GM18507 (cell line): ENCODE data around the gene AGAP1.

ENCODE experiments used
- DNase-seq: peaks from one replicate; pipeline ENCODE4 v3.0.0; 2011; ENCODE audit warnings: low read depth; ENCODE audit not compliant: insufficient read length; ENCODE audit errors: extremely low spot score
- FAIRE-seq: peaks from 2 replicates; lab custom pipeline; 2011; peaks lifted over from hg19 to GRCh38; lab: Jason Lieb, UNC

AGAP1 gene

DNA sequence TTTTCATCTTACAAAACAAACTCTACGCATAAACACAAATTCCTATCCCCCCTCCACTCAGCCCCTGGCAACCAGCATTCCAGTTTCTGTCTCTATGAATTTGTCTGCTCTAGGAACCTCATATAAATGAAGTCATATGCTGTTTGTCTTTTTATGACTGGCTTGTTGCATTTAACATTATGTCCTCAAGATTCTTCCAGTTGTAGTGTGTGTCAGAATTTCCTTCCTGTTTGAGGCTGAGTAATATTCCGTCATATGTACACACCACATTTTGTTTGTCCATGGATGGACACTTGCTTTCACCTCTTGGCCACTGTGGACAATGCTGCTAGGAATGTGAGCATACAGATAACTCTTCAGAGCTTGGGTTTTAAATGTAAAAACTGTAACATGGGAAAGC lies 402.2 kb downstream of the AGAP1 start:
- DNase-seq (no peak), FAIRE-seq (no peak)

DNA sequence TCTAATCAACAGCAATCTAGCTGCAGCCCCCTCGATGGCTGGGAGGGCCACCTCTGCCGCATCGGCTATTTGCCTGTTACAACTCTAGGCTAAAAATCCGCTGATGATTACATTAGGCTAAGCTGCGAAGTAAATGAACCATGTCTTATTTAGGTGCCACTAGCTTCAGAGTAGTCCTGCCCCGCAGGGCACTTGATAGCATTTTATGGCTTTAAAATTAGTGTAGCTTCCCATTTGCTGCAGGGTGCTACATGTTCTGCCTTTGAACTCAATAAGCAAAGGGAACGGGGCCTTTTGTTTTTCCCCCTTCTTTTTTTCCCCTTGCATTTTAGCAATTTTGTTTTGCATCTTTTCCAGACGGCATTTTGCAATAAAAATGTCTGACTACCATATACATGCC lies 404.1 kb downstream of the AGAP1 start:
- no peak for FAIRE-seq
- DNase-seq = no peak

DNA sequence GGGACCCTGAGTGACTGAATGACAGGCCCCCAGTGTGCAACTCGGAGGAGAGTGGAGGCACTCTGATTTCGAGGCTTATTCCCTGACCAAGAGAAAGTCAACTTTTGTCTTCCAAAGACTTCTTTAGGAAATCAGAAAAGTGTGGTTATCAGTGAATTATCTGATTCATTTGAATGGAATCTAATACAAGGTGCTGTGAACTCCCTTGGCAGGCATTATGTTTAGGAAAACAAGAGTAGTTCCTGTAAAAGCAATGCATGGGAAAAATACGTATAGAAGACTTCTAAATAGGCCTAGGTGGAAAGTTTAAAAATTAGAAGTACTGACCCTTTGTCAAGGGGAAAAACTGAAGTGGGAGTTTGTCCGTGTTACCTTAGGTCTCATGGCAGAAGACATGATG lies 404.9 kb downstream of the AGAP1 start:
- FAIRE-seq (no peak), DNase-seq (no peak)

DNA sequence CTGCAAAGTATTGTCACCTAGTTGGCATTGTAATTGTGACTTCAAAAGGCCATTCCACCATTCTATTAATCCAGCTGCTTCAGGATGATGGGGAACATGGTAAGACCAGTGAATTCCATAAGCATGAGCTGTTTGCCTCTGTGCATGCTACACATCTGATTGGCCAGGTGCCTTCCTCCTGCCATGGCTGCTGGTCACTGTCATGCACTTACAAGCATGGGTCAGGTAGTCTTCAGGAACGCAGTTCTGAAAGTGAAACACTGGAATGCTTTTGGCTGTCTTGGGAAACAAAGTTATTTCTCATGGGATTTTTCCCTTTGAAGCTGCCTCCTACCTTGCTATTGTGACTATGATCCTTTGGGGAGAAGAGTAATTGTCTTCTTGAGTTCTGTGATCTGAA lies 406.8 kb downstream of the AGAP1 start:
- FAIRE-seq (no peak), DNase-seq (no peak)

DNA sequence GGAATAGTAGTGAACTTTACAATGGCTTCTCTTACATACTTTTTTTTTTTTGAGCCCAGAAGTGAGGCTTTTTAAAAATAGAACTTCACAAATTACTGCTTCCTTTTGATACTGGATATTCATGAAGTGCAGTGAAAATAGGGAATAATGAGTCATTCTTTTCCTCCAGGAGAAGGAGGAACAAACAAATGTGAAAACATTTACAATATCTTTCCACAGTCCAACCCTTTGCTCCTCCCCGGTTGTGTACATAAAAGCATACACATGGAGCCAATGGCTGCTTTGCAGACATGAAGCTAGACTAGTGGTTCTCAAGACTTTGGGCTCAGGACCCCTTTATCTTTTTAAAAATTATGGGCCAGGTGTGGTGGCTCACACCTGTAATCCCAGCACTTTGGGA lies 407.4 kb downstream of the AGAP1 start:
- DNase-seq = no peak
- FAIRE-seq = no peak

DNA sequence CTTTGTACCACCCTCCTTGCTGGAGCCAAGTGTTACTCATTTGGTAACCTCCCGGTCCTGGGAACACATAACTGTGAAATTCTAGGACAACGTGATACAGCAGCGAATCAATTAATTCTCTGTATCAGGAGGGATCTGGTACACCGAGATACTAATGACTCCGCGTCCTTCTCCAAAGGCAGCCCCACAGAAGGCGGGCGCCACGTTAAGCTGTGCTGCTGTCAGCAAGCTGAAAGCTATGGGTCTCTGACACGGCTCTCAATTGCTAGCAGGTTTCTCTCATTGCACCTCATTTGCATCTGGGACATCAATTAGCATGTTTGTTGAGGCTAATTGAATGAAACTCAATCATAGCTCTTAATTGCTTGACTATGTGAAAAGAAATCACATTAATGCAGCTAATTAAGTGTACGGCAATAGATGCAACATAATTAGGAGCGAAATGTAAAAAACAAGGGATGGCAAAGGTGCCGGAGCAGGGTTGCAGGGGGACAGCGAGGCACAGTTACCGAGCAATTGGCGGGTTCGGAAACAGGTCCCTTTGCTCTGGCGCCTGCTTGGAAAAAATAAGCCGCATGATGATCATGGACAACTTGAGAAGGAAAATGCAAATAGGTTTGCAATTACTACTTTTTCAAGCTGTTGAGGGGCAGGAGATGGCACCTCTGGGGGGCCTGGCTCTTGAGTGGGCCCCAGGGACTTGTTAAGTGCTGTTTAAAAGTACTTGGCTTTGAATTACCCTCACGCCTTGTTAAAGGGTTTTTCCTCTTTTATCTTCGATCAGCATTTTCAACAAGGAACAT lies 410.1 kb downstream of the AGAP1 start:
- DNase-seq (no peak), FAIRE-seq (no peak)

DNA sequence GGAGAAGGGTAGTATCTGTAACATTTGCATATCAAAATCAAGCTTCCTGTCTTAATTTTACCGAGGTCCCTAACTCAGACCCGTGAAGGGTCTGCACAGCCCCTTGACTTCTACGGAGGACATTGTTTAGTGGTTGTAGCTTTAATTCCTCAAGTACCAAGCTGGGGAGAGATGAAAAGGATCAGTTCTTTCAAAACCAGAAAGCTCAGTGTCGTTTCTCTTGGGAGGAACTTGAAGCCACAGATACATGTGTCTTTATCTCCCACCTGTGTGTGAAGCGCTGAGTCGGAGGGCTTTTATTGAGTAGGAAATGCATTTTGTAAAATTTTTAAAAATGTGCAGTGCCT lies 410.7 kb downstream of the AGAP1 start:
- FAIRE-seq (no peak), DNase-seq (no peak)

DNA sequence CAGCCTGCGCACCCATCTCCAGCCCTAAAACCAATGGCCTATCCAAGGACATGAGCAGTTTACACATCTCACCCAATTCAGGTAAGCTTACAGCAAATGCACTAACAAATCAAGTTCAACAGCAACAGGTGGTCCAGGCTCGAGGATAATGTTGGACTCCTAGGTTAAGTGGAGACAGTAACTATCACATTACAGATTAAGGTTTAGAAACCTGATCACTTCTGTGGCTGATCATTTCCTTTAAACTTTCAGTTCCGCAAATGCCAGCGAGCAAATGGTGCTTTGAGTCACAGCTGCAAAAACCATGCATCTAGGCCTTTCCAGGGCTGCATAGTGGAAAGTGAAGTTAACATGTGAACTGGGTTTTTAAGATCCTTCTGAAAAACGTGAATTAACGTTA lies 415.0 kb downstream of the AGAP1 start:
- DNase-seq = peak; percentile 20
- peak; percentile 82 for FAIRE-seq

DNA sequence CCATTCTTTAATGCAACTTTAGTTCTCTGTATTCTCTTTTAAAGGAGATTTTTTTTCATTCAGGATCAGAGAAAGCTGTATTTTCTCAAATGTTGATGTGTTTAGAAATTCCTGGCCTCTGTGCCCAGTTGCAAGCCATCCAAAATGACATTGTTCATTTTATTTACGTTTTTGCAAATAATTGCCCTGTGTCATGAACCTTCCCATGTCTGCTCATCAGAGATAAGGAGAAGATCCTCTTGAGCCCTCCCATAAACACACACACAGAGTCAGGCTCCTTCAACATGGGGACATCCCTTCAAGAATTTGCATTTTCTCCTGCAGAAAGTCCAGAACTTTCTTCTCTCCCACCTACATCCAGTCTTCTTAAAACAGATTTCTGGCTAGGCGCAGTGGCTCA lies 415.5 kb downstream of the AGAP1 start:
- DNase-seq (no peak), FAIRE-seq (no peak)

DNA sequence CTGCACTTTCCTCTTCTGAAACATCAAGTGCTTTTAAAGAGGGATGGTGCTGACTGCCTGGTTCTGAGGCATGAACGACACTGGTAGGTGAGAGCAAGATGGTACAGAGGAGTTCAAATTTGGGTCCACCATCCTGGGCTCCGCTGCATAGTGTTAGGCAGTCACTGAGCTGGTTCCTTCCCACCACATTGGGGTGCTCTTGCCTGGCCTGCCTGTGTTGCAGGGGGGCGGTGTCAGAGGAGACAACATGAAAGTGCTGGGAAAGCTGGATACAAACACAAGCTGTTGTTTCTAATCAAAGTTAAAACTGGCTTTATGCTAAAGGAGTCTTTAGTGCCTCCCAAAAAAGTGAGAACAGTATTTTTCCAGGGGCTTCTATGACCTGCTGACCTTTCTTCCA lies 416.2 kb downstream of the AGAP1 start:
- DNase-seq (no peak), FAIRE-seq (no peak)

DNA sequence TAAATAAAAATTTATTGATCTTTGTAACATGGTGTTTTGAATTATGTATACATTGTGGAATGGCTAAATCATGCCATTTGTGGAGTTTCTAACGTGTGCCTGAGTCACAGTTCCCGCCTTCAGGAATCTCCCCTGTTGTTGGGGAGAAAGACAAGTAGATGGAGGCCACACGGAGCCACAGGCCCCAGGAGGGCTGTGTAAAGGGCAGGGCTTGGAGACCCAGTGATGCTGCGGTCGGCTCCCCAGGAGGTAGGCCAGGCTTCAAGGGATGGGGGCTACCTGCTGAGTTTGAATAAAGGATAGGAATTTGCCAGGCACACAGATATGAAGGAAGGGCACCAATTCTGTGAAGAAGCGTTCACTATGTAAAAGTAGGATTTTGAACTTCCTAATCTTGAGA lies 417.3 kb downstream of the AGAP1 start:
- no peak for DNase-seq
- no peak for FAIRE-seq

DNA sequence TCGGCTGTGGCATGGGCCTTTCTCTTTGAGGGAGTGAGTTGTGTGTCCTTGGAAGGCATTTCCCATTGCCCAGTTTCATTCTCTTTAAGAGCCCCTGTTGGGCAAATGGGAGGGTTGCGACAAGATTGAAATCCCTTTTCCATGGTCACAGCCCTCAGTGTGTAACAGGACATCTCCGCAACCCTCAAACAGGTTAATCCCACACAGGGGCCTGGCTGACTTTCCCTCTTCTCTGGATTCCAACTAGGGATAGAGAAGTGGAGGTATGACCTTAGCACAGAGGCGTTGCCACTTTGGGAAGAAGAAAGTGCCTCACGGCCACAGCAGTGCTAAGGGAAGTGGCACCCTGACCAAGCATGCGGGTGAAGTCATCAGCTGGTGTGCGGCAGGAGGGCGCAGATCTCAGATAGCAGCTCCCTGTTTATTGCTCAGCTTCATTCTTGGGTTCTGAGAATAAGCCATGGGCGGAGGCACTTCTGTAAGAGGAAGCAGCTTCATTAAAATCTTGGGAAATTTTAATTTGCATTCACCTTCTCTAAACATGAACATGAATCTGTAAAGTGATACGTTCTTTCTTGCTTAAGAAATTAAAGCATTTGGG lies 417.9 kb downstream of the AGAP1 start:
- no peak for FAIRE-seq

DNA sequence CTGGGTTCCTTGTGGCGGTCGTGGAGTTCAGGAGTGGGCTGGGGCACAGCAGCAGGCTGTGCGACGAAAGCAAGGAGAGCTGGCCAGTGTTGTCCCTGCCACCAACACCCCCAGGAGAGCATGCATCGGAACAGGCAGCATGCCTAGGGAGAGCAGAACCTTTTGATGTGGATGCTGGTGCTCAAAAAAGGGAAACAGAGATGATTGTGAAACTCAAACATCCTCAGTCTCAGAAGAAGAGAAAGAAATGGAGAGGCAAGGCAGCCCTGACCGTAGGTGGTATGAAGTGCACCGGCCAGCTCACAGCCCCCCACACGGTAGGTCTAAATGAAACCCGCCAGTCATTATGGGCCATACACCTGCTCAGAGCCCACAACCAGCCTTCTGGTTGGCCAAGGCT lies 420.9 kb downstream of the AGAP1 start:
- DNase-seq (no peak), FAIRE-seq (no peak)

More for the DNA sequence above, 417.9 kb downstream of the AGAP1 start:
- DNase-seq = no peak

DNA sequence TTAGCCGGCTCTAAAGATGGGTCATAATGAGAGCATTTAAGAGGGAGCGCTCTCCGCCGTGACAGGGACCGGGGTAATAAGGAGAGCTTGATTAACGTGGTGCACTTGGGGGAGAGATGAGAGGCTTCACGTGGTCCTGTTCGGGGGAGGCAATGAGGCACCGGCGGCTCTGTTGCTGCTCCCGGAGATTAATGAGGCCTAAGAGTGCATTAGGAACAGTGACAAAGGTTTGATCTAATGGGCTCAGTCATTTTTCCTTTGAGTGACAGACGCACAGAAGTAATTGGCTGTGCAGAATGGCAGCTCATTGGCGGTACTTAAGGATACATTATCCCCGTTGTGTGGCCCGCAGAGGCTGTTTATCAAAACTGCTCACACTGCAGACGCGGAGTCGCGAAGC lies 423.7 kb downstream of the AGAP1 start:
- no peak for FAIRE-seq
- no peak for DNase-seq

DNA sequence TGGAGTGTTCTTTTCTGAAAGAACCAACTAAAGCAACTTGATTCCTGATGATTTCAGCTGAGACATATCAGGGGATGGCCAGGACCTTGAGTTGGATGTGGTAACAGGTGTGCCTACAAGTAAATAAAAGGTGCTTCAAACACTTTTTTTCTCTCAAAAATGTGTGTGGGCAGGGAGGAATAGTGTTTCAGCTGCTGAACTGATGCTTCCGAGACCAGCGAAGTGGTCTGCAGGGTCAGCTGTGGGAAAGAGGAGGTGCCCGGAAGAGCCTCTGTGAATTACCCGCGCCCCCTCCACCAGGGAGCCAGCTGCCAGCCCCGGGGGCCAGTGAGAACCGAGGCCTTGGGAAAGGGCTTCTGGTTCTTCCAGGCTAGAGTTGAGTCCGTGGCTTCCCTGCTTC lies 425.0 kb downstream of the AGAP1 start:
- FAIRE-seq (no peak), DNase-seq (no peak)

DNA sequence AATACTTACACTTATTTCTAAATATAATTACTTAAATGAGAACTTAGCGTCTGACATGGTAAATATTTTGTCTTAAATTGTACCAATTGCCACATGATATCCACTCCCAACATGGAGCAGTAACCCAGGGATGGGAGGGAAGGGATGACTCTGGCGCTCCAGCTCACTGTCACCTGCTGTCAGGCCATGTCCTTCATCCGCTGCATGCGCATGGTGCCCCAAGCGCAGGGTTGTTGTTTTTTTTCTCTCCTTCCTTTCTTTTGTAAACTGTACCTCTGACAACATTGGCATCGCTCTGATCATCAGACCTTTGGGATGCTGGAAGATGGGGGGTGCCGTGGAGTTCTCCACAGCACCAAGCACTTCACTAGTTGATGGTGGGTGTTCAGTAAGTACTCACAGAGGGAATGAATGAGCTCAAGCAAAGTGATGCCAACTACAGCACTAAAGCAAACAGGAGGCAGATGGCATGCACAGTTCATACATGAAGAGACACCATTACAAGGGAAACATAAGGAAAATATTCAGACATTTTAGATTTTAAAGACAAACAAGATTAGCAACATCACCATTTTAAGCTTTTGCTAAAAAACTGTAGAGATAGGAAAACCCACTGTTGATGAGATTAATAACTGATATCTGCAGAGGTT lies 426.5 kb downstream of the AGAP1 start:
- FAIRE-seq (no peak), DNase-seq (no peak)

DNA sequence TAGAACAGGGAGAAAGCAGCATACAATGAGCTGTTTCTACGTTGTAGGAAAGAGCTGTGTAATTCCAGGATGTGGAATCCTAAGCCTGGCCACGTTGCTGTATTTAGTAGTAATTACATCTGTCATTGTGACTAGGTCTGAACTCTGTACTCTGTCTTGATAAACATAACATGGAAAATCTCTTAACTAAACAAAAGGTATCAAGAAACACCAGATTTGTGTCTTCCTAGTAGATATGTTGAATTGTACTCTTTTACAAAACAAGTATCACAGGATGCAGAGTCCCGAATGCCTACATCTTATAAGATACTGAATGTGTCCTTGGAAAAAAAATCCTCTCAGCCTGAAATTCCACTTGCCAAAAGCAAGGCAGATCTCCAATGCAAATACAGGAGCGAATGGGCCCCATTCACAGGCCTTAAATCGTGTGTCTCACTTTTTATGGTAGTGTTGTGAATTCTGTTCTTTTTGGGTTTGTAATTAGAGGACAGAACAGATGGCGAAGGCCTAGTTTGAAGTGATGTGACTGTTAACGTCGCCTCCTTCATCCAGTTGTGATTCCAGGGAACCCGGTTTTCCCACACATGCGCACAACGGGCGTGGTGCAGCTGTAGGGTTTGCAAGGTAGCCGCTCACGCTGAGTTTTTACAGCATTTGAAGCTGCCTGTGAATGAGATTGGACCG lies 427.8 kb downstream of the AGAP1 start:
- no peak for DNase-seq
- no peak for FAIRE-seq

DNA sequence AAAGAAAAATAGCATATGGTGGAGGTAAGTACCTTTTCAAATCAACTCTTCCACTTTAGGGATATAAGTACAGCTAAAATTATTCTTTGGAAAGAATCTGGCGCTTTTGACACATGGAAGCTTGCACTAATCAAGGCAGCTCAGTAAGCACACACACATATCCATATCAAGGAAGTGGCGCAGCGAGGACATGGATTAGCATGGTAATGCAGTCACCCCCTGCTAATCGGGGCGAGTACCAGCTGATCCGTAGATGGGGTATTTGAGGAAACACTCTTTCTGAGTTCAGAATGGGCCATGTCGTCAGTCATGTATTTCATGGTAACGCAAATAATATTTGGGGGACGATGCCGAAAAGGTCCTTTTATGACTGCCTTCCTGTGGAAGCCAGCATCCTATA lies 429.0 kb downstream of the AGAP1 start:
- DNase-seq = no peak
- FAIRE-seq = no peak

DNA sequence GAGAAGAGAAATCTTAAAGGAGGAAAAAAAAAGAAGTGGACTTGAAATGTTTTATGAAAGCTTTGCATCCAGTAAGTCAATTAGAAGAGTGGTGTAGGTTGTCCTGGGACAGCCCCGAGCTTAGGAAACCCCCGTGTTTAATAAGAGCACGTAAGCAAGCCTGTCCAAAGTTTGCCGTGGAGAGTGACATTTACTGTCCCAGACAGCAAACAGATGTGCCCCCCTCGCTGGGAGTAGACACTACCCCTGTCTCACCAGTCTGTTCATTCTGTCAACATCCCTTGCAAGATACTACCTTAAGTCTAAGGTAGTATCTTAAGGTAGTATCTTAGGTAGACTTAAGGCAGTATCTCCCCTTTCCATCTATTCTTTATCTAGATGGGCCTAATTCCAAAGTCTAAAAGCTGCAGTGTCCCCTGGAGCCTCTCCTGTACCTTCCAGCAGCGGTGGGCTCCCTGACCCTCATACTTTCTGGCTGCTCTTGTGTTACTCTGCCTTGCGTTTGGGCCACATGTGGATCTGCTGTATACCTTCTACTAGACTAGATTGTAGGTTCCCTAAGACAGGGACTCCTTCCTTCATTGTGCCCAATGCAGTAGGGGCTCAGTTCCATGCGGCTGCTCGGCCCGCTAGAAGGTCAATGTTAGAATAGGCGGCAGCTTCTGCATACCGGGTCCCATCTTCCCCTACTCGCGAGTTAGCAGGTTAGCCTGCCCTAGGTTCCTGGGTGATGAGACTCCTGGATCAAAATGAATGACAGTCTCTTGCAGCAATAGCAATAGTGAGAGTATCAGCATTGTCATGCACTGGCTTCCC lies 430.2 kb downstream of the AGAP1 start:
- DNase-seq (no peak), FAIRE-seq (no peak)

DNA sequence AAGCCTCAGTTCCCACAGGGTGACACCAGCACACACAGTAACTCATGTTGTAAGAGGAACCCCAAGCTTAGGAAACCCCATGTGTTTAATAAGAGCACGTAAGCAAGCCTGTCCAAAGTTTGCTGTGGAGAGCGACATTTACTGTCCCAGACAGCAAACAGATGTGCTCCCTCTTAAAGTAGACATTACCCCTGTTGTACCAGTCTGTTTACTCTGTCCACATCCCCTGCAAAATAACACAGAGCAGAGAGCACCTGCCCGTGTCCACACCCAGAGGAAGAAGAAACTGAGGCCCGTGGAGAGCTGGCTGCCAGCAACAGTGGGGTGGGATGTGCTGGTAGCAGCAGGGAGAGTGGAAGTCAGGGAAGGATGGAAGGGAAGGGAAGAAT lies 430.8 kb downstream of the AGAP1 start:
- no peak for DNase-seq
- FAIRE-seq = no peak
